KBM-7 (cell line): ENCODE data around the gene PCSK5.
"Not testable (repeated sequence)": the region's sequence is repeated elsewhere in the genome, so short reads cannot be mapped to it uniquely, and the experiment has no call there.

Experiments
- DNase-seq: peaks from one replicate; pipeline ENCODE4 v3.0.0-alpha.2; 2015
- in situ Hi-C: fragments of 300-500 bp; cut with MboI; formaldehyde crosslinking; loops from 2 replicates; pipeline ENCODE4 v1.14.3; 2020; ENCODE audit warnings: low sequenced_read_pairs, low pct_unique_long_range_greater_than_20kb, mixed read lengths

Gene PCSK5

DNA sequence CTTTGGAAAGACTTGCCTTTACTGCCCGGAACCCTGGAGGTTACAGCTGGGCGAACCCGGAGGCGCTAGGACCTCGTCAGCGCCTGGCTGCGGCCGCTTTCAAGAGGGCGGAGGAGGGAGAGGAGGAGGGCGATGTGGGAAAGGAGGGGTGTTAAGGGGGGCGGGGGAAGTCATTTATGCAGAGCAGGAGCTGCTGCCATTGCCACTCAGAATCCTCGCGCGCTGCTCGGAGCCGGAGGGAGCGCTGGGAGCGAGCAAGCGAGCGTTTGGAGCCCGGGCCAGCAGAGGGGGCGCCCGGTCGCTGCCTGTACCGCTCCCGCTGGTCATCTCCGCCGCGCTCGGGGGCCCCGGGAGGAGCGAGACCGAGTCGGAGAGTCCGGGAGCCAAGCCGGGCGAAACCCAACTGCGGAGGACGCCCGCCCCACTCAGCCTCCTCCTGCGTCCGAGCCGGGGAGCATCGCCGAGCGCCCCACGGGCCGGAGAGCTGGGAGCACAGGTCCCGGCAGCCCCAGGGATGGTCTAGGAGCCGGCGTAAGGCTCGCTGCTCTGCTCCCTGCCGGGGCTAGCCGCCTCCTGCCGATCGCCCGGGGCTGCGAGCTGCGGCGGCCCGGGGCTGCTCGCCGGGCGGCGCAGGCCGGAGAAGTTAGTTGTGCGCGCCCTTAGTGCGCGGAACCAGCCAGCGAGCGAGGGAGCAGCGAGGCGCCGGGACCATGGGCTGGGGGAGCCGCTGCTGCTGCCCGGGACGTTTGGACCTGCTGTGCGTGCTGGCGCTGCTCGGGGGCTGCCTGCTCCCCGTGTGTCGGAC is at the start of gene PCSK5:
PCSK5 (plus strand) TSS at position 202 of the 805 bp plus-strand sequence; CDS start at position 711, 509 bp downstream.
- DNase-seq: peak; percentile 86
- in situ Hi-C loops: loop anchor here (25.0 kb wide), 1 partner anchor 822 kb away; no protein-coding TSS in a partner anchor

GRCh38 chr9:75844321-75844720 is 46.2 kb upstream of the PCSK5 start:
- no peak for DNase-seq
- in situ Hi-C loops: no loop called here

DNA sequence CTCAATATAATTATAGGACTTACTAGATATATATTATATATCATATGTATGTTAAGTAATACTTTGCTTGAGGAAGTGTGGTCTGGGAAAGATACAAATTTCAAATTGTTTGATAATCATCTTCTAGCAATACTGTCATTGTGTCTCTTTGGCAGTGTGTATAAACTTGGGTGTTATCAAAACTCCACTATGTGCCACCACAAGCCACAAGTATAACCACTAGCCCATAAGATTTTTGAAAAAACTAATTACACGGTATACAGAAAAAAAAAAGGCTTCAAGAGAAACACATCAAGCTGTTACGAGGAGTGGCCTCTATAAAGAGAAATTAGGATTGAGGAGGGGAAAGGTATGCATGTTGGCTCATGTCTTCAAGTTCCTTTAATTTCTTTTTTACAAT is 44.7 kb upstream of the PCSK5 start:
- DNase-seq: no peak
- in situ Hi-C loops: no loop called here

- in situ Hi-C loops: no loop called here
- no peak for DNase-seq
Observed at GRCh38 chr9:75847085-75847484, 43.4 kb upstream of the PCSK5 start.

GRCh38 chr9:75850459-75851200 is 39.8 kb upstream of the PCSK5 start:
- in situ Hi-C loops: no loop called here

DNA sequence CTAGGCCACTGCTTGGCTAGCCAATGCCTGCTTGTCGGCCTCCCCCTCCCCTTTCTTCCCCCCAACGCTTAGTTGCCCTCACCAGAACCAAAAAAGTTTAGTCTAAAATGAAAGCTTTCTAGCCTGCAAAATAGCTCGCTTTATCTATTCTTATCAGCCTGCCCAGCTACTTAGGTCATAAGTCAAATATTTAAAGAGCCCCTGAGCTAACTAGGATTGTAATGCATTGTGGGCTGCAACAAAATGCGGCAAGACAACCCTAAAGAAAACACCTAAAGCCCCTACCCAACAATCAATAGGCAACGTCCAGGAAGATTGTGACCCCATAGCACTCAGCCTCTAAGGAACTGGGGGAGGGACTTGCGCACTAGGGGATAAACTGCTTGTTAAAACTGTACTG is 38.6 kb upstream of the PCSK5 start:
- in situ Hi-C loops: no loop called here
- no peak for DNase-seq

More at GRCh38 chr9:75850459-75851200, 39.8 kb upstream of the PCSK5 start:
- DNase-seq: no peak

- no peak for DNase-seq
- in situ Hi-C loops: no loop called here
Observed at GRCh38 chr9:75852746-75853145, 37.7 kb upstream of the PCSK5 start.

- in situ Hi-C loops: no loop called here
- peak; percentile 23 for DNase-seq
Observed at GRCh38 chr9:75855509-75855908, 35.0 kb upstream of the PCSK5 start.

DNA sequence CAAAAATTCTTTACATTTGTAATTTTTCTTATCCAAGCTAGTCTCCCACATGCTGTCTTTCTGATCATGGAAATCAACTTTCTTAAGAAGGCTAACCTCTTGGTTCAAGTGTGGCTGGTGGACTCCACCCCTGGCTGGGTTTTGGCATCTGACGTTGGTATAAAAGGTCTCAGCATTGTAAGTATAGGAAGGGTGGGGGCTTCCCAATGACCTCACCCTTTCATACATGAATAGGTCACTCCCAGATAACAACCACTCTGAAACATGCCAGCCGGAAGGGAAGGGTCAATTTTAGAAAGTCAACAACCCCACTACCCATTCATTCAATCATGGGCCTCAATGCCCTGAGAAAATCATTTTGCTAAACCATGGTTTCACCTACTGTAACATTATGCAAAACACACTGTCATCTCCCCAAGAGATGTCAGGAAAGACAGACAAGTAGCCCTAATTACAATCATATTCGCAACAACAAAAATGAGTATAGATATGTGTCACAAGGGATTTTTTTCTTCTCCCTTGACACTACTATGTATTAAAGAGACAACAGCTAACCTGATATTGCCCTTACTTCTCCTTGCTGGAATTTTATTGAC is 31.9 kb upstream of the PCSK5 start:
- in situ Hi-C loops: no loop called here

GRCh38 chr9:75864266-75864665 is 26.2 kb upstream of the PCSK5 start:
- in situ Hi-C loops: no loop called here
- no peak for DNase-seq

More for the DNA sequence above, 31.9 kb upstream of the PCSK5 start:
- no peak for DNase-seq

DNA sequence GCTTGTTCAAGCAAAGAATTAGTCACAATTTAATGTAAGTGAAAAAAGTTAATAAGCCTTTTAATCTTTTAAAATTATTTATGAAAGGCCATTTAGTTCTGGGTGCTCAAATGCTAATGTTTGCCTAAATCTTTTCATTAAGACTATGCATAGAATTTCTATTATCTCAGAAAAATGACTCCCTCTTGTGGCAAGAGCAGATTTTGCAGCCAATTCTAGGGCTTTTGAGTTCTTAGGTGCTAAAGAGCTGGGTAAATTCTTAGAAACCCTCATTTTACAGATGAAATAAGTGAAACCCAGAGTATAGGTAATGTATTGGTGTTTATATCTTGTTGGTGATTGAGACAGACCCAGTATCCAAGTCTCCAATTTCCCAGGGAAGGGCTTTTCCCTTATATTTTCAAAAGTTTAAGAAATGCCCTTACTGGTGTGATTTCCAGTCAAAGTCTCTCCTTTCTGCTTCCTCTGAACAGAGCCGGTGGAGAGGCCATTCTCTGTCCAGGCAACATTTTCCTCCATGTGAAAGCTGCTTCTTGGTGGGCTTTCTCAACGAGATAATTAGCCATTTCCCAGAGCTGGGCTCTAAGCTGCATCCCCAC is 24.1 kb upstream of the PCSK5 start:
- in situ Hi-C loops: no loop called here
- peak; percentile 39 for DNase-seq

- in situ Hi-C loops, DNase-seq: not testable (repeated sequence)
Observed at GRCh38 chr9:75868526-75868925, 21.9 kb upstream of the PCSK5 start.

GRCh38 chr9:75869236-75869635 is 21.2 kb upstream of the PCSK5 start:
- in situ Hi-C loops: no loop called here

DNA sequence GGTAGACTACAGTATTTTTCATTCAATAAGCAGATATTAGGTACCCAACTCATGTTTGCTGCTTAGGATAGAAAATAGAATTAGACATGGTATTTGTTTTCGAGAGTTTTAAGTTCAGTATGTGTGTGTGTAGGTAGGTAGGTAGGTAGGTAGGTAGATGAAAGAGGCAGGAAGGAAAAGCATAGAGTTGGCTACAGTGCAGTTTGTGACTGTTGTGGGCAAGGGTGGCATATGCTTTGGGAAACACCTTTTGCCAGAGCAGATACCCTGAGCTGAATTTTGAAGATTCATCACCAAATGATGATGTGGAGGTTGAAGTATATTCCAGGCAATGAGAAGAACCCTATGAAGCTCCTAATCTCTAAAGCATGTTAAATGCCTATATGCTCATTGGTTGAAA is 20.0 kb upstream of the PCSK5 start:
- in situ Hi-C loops: no loop called here
- no peak for DNase-seq

More at GRCh38 chr9:75869236-75869635, 21.2 kb upstream of the PCSK5 start:
- DNase-seq: no peak

- no peak for DNase-seq
- in situ Hi-C loops: no loop called here
Observed at GRCh38 chr9:75871624-75872023, 18.8 kb upstream of the PCSK5 start.

DNA sequence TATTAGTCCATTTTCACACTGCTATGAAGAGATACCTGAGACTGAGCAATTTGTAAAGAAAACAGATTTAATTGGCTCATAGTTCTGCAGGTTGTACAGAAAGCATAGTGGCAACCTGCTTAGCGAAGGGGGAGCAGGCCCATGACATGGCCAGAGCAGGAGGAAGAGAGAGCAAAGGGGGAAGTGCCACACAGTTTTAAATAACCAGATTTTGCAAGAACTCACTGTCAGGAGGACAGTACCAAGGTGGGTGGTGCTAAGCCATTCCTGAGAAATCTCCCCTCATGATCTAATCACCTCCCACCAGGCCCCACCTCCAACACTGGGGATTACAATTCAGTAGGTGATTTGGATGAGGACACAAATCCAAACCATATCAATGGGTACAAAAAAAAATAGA is 16.8 kb upstream of the PCSK5 start:
- DNase-seq: no peak

DNA sequence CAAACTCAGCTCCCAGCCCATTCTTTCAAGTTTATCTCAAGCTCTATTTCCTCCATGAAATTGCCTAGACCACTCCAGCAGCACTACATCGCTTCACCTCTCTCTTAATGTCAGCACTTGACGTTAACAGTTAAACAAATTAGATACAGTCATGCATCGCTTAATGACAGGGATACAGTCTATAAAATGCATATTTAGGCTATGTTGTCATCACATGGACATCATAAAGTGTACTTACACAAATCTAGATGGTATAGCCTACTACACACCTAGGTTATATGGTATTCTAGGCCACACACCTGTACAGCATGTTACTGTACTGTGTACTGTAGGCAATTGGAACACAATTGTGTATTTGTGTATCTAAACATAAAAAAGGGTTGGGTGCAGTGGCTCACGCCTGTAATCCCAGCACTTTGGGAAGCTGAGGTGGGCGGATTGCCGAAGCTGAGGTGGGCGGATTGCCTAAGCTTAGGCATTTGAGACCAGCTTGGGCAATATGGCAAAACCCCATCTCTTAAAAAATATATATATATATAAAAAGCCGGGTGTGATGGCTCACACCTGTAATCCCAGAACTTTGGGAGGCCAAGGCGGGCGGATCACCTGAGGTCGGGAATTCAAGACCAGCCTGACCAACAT is 13.4 kb upstream of the PCSK5 start:
- DNase-seq: no peak
- in situ Hi-C loops: loop anchor here (25.0 kb wide), 1 partner anchor 835 kb away; no protein-coding TSS in a partner anchor

More for the DNA sequence above, 16.8 kb upstream of the PCSK5 start:
- in situ Hi-C loops: no loop called here

- in situ Hi-C loops: loop anchor here (25.0 kb wide), 1 partner anchor 834 kb away; no protein-coding TSS in a partner anchor
- no peak for DNase-seq
Observed at GRCh38 chr9:75878488-75878860, 12.0 kb upstream of the PCSK5 start.

DNA sequence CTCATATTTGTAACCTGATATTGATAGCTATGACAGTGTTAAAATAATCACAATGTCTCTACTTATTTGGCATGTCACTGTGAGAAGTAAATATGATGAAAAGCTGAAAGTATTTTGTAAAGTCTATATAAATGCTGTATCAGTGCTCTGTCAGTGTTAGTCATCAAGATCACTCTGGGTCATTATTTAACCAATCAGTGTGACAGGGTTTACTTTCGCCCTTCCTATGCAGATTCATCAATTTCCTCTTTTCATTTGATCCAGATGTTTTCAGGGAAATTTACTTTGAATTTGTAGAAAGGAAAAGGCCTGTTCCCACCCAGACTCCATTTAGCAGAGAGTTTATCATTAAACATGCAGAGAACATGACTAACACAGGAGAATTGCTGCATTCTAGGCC is 9.9 kb upstream of the PCSK5 start:
- no peak for DNase-seq
- in situ Hi-C loops: loop anchor here (25.0 kb wide), 1 partner anchor 832 kb away; no protein-coding TSS in a partner anchor
